COR-L47 (cell line): Measurements from ENCODE around the gene HAUS3.
"Not testable (repeated sequence)": the region's sequence is repeated elsewhere in the genome, so short reads cannot be mapped to it uniquely, and the experiment has no call there.

Experiments used
- DNase-seq: peaks from one replicate; lab custom pipeline; 2025; lab: John Stamatoyannopoulos, UW

Gene HAUS3

GRCh38 chr4:2275546-2276251 lies 33.8 kb upstream of the HAUS3 start:
- DNase-seq = no peak

DNA sequence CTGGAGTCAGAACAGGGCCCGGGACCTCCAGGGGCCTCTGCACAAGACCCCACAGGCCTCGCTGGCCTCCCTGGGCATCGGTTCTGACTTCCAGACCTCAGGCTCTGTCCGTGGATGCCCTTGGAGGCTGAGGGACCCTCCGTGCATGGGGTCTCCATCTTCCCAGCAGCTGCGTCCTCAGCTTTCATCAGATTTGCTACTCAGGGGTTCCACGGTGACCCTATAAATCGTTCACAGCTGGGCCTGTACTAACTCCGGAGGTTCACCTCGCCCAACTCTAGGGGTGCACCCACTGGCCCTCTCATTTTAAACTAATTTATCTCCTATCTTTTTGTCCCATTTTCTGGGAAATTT lies 33.1 kb upstream of the HAUS3 start:
- not testable (repeated sequence) for DNase-seq

- DNase-seq = no peak
Measured at GRCh38 chr4:2274320-2275043, 32.6 kb upstream of the HAUS3 start.

GRCh38 chr4:2273657-2274319 lies 31.9 kb upstream of the HAUS3 start:
- DNase-seq = no peak

- DNase-seq = no peak
Measured at GRCh38 chr4:2273221-2273620, 31.3 kb upstream of the HAUS3 start.

DNA sequence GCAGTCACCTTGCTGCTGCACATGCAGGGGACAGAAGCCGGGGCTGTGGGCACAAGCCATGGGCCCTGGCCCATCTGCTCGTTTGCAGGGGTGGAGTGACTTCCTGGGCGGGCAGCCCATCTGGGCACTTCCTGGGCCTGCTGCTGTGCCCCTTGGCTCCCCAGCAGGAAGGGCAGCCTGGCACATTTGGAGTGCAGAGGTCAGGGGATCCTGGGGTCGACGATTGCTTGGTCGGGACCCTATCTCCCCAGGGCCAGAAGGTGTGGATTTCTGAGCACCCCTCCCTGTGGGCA lies 30.9 kb upstream of the HAUS3 start:
- no peak for DNase-seq

DNA sequence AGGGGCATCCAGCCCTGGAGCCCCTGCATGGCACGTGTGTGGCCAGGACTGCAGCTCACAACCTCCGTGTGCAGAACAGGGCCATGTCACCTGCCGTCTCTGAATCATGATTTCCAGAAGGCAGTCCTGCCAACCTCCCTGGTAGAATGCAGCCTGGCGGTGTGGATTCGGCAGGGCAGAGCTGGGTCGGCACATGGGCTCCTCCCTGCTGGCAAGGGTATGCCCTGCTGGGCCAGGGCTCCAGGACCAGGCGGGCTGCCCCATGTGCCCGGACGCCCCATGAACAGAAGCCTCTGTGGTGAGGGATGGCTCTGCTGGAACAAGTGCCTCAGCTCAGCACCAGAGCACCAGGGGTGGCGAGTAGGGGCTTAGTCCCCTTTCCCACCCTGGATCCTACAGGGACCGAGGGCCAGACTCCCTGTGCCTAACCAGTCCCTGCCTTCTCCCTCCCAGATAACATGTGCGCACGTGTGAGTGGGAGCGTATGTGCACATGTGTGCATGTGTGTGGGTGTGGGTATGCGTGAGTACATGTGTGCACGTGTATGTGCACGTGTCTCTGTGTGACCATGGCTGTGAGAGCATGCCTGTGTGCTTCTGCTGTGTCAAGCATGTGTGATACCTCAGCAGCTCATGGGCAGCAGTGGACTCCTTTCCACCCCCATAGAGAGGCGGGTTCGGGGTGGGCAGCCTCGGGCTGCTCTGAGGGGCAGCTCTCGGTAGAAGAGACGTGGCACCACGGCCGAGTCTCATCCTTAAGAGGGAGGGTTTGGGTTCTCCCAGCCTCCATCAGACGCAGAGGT lies 30.3 kb upstream of the HAUS3 start:
- DNase-seq = no peak

- no peak for DNase-seq
Measured at GRCh38 chr4:2271279-2272025, 29.5 kb upstream of the HAUS3 start.

DNA sequence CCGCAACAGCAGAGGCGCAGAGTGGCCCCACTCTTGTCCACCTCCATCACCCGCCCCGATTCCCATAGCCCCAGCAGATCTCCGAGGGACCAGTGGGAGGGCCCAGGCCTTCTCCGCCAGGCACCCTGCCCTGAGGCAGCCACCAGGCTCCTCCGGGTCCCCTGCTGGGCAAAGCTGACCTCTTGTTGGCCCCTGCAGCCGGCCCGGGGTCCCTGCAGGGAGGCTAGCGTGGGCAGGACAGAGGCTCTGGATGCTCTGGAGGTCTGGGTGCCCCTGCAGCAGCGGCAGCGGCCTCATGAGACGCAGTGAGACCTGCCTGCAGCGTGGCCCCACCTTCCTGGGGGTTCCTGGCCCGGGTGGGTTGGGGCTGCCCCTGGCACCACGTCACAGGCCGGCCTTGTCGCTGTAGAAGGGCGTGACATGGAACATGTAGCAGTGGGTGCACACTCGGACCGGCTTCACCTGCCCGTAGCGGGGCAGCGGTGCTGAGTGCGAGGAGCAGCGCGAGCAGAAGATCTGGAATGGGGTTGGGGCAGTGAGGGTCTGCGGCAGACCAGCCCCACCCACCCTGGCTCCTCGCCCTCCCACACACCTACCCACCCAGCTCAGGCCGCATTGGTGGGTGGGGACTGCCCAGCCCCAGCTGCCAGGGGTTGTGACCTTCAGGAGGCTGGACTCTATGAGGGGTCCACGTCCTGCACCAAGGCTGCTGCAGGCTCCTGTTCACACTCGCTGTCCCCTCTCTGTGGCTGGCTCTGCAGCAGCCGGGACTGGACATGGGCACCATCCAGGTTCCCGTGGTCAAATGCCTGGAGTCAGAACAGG lies 28.6 kb upstream of the HAUS3 start:
- DNase-seq = no peak

DNA sequence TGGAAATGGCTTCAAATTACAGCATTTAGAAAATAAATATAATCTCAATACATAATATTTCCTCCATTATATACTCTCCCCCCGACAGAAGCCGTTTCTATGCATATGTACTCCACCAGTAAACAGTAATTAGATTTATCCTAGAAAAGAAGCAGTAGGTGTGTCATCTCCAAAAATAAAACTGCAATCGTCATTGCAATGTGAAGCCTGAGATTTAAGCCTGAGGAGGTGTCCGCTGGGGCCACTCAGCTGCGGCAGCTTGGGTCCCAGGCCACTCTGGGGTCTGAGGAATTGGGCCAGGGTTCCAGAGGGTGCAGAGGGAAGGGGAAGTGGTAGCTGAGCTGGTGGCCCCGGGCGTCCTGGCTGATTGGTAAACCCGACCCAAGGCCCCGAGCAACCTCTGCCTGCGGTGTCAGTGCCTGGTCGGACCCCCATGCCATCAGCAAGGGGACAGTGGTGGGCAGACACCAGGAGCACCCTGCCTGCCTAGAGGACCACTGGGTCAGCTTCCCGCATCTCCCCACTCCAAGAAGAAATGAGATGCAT lies 27.8 kb upstream of the HAUS3 start:
- no peak for DNase-seq

DNA sequence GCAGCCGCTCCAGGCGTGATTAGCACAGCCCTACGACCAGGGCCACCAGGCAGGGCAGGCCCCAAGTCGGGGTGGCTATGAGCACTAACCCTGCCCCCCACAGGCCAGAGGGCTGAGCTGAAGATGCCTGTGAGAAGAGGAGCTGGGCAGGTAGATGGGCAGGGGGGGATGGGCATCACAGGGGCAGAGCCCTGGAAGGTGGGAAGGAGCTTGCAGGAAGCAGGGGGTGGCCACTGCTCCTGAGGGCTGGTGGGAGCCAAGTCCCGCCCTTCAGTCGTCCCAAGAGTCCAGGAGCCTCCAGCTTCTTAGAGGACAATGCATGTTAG lies 27.2 kb upstream of the HAUS3 start:
- DNase-seq = peak; percentile 20

DNA sequence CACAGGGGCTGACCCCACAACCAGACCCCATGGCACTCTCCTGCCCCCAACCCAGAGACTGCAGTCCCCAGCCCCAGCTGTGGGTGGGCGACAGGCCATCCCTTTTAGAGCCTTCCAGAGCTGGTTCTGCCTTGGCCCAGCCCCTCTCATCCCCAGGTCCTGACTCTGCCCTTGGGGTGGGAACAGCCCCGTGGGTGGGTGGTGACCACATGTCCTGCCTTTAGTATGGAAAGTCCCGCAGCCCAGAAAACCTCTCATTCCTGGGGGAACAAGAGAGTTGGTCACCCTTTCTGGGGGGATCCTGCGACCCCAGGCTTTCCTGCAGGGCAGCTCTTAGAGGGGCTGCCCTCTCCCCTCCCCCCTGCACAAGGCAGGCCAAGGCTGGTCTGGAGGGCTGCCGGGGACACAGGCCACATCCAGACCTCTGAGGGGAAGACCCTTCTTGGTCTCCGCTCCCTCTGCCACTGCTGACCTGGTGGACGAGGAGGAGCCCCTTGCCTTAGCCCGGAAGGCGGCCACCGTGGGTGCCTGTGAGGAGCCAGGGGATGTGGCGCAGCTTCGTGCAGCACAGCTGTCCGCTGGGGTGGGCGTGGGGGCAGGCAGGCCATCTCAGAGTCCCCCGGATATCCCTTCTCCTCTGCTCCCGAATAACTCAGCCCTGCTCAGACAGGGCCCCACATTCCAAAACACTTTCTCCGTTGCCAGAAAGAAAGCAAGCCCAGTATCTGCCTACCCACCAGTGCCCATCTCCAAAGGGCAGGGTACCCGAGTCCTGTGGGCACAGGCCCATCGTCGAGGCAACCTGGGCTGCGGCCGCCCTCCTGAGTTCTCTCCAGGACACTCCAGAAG lies 26.7 kb upstream of the HAUS3 start:
- no peak for DNase-seq

- DNase-seq = no peak
Measured at GRCh38 chr4:2267841-2268240, 25.9 kb upstream of the HAUS3 start.

GRCh38 chr4:2267320-2267811 lies 25.4 kb upstream of the HAUS3 start:
- no peak for DNase-seq

GRCh38 chr4:2266821-2267220 lies 24.9 kb upstream of the HAUS3 start:
- DNase-seq = no peak

- DNase-seq = no peak
Measured at GRCh38 chr4:2266181-2266580, 24.3 kb upstream of the HAUS3 start.

GRCh38 chr4:2265113-2266110 lies 23.5 kb upstream of the HAUS3 start:
- no peak for DNase-seq

GRCh38 chr4:2264481-2265041 lies 22.6 kb upstream of the HAUS3 start:
- no peak for DNase-seq
